IMR-90 (cell line): ENCODE data around the gene C19orf85. TPM values are rescaled to one million over a fixed set of nuclear protein-coding genes. Genes with fewer than 3 reads are reported as not detected.

ENCODE experiments used
- ATAC-seq: fragments of 200-7000 bp; cut with Tn5 transposase; 2 replicates; pipeline ENCODE4 v1.9.1; 2020; ENCODE audit warnings: low read depth, mild to moderate bottlenecking, moderate library complexity
- BruUV-seq: library from RNA; stranded (reverse); fragments of 400-500 nt; replicated peaks from 2 replicates; lab custom pipeline; 2021; lab: Mats Ljungman, UMichigan
- CTCF ChIA-PET: fragments of 300-600 bp; formaldehyde crosslinking; extraction: SDS; loops from one replicate; lab custom pipeline; 2021; ENCODE audit warnings: antibody characterized with exemption; lab: Yijun Ruan, JAX
- POLR2A ChIA-PET: fragments of 300-600 bp; sonication (Branson Sonifier 250); formaldehyde crosslinking; loops from one replicate; lab custom pipeline; 2022; ENCODE audit warnings: antibody characterized with exemption; ENCODE audit not compliant: unreplicated experiment; lab: Charles Lee
- DNase-seq: peaks from one replicate; pipeline ENCODE4 v3.0.0; 2013
- H2AFZ ChIP-seq: replicated peaks from 2 replicates; pipeline ENCODE3; 2013; ENCODE audit warnings: low read length, mild to moderate bottlenecking; ENCODE audit not compliant: poor library complexity
- H2AK5ac ChIP-seq: 2 replicates; pipeline ENCODE4 v1.6.1; 2013; ENCODE audit warnings: low read depth, low read length, inconsistent platforms
- H2AK9ac ChIP-seq: replicated peaks from 2 replicates; pipeline ENCODE3; 2013; ENCODE audit warnings: mild to moderate bottlenecking, low read depth, low read length, moderate library complexity; ENCODE audit not compliant: poor library complexity
- H2BK120ac ChIP-seq: 2 replicates; pipeline ENCODE4 v1.6.1; 2013; ENCODE audit warnings: low read depth, low read length, inconsistent platforms
- H2BK15ac ChIP-seq: 3 replicates; pipeline ENCODE4 v1.6.1; 2013; ENCODE audit warnings: low read depth, low read length, inconsistent platforms
- H2BK20ac ChIP-seq: 2 replicates; pipeline ENCODE4 v1.6.1; 2013; ENCODE audit warnings: low read depth, mild to moderate bottlenecking, inconsistent platforms, low read length, moderate library complexity
- H2BK5ac ChIP-seq: 2 replicates; pipeline ENCODE4 v1.6.1; 2013; ENCODE audit warnings: mild to moderate bottlenecking, low read depth, low read length, inconsistent platforms; ENCODE audit not compliant: poor library complexity, severe bottlenecking
- H3K14ac ChIP-seq: replicated peaks from 2 replicates; pipeline ENCODE4 v1.6.1; 2013; ENCODE audit warnings: low read depth, low read length, inconsistent platforms
- H3K18ac ChIP-seq: 2 replicates; pipeline ENCODE4 v1.6.1; 2013; ENCODE audit warnings: low read depth, low read length, control low read depth
- H3K23ac ChIP-seq: 2 replicates; pipeline ENCODE4 v1.6.1; 2013; ENCODE audit warnings: low read depth, low read length, inconsistent platforms
- H3K27ac ChIP-seq: 2 replicates; pipeline ENCODE4 v1.5.1; 2013; ENCODE audit warnings: mild to moderate bottlenecking, control low read depth, low read length; ENCODE audit not compliant: insufficient read depth
- H3K27me3 ChIP-seq: 2 replicates; pipeline ENCODE4 v1.6.1; 2013; ENCODE audit warnings: low read length; ENCODE audit not compliant: control insufficient read depth, insufficient read depth
- H3K36me3 ChIP-seq: 2 replicates; pipeline ENCODE4 v1.6.1; 2013; ENCODE audit warnings: low read length, mixed read lengths; ENCODE audit not compliant: control insufficient read depth, insufficient read depth
- H3K4ac ChIP-seq: 2 replicates; pipeline ENCODE4 v1.6.1; 2013; ENCODE audit warnings: low read depth, low read length, inconsistent platforms
- H3K4me1 ChIP-seq: 2 replicates; pipeline ENCODE4 v1.6.1; 2013; ENCODE audit warnings: low read length, mixed read lengths; ENCODE audit not compliant: control insufficient read depth, insufficient read depth
- H3K4me2 ChIP-seq: 2 replicates; pipeline ENCODE4 v1.6.1; 2013; ENCODE audit warnings: low read depth, mild to moderate bottlenecking, control low read depth, low read length, moderate library complexity
- H3K4me3 ChIP-seq: 2 replicates; pipeline ENCODE4 v1.5.1; 2013; ENCODE audit warnings: low read depth, mild to moderate bottlenecking, control low read depth, low read length, moderate library complexity; ENCODE audit not compliant: insufficient read depth
- H3K56ac ChIP-seq: 2 replicates; pipeline ENCODE4 v1.6.1; 2013; ENCODE audit warnings: low read length, inconsistent platforms; ENCODE audit not compliant: insufficient read depth; ENCODE audit errors: extremely low read depth
- H3K79me1 ChIP-seq, 2 experiments: 2 replicates each; pipeline ENCODE4 v1.6.1; 2013; ENCODE audit warnings: low read length in 2 of 2, inconsistent platforms in 1 of 2, low read depth in 1 of 2
- H3K9ac ChIP-seq: 2 replicates; pipeline ENCODE4 v1.6.1; 2013; ENCODE audit warnings: low read depth, low read length, control low read depth
- H3K9me1 ChIP-seq: 2 replicates; pipeline ENCODE4 v1.6.1; 2013; ENCODE audit warnings: low read length, inconsistent platforms; ENCODE audit not compliant: insufficient read depth
- H3K9me3 ChIP-seq: 2 replicates; pipeline ENCODE4 v1.6.1; 2013; ENCODE audit warnings: low read length; ENCODE audit not compliant: control insufficient read depth, insufficient read depth
- H4K20me1 ChIP-seq: 2 replicates; pipeline ENCODE4 v1.6.1; 2013; ENCODE audit warnings: low read length, inconsistent platforms; ENCODE audit not compliant: insufficient read depth
- H4K5ac ChIP-seq: 2 replicates; pipeline ENCODE4 v1.6.1; 2013; ENCODE audit warnings: mild to moderate bottlenecking, low read depth, low read length, control low read depth
- H4K8ac ChIP-seq, 2 experiments: 2 replicates each; pipeline ENCODE4 v1.6.1; 2013; ENCODE audit warnings: low read depth in 2 of 2, low read length in 2 of 2, control low read depth in 1 of 2, inconsistent platforms in 1 of 2
- H4K91ac ChIP-seq: 2 replicates; pipeline ENCODE4 v1.6.1; 2013; ENCODE audit warnings: low read depth, low read length, inconsistent platforms; ENCODE audit not compliant: insufficient read depth
- MXI1 ChIP-seq: IDR thresholded peaks from 2 replicates; pipeline ENCODE4 v1.6.1; 2012; ENCODE audit warnings: low read depth, mild to moderate bottlenecking, low read length, moderate library complexity, borderline replicate concordance
- NFE2L2 ChIP-seq: fragments of 150-350 bp; IDR thresholded peaks from 2 replicates; pipeline ENCODE4 v1.6.1; 2016; ENCODE audit warnings: low read depth, mild to moderate bottlenecking, low read length
- WGBS, 2 experiments: methylation state at CpG; one replicate each; pipeline versions ENCODE4 v1.1.5 to v1.1.7; 2013; ENCODE audit warnings: missing lambda C conversion rate in 2 of 2; ENCODE audit not compliant: insufficient read length in 1 of 2; ENCODE audit errors: extremely low coverage in 2 of 2; 5-methylcytosine and 5-hydroxymethylcytosine counted together
- dilution Hi-C: fragments of 300-500 bp; cut with HindIII; formaldehyde crosslinking; loops from one replicate; pipeline ENCODE4 v1.14.3; 2018; ENCODE audit warnings: low sequenced_read_pairs; ENCODE audit not compliant: unreplicated experiment
- in situ Hi-C: fragments of 300-500 bp; cut with MboI; formaldehyde crosslinking; loops from 3 replicates; pipeline ENCODE4 v1.14.3; 2019; ENCODE audit warnings: low sequenced_read_pairs, inconsistent platforms, mixed read lengths
- intact Hi-C: fragments of 100-400 bp; cut with micrococcal nuclease; formaldehyde crosslinking; loops from 2 replicates; pipeline ENCODE4 v1.10.0; 2022
- polyA plus RNA-seq, 3 experiments: library from polyadenylated mRNA; depleted of rRNA; stranded (reverse); fragments of >200 nt; gene quantifications; 2 replicates each; pipeline ENCODE4 v1.2.3, GENCODE V29; 2012; ENCODE audit warnings: low replicate concordance in 1 of 3
- total RNA-seq: library from RNA; depleted of rRNA; stranded (reverse); fragments of >200 nt; gene quantifications from 2 replicates; pipeline ENCODE4 v1.2.3, GENCODE V29; 2012

The C19orf85 gene
- total and polyA plus RNA-seq, 2 of the 4 experiments (the other 2 are of a cell fraction), result not detected

DNA sequence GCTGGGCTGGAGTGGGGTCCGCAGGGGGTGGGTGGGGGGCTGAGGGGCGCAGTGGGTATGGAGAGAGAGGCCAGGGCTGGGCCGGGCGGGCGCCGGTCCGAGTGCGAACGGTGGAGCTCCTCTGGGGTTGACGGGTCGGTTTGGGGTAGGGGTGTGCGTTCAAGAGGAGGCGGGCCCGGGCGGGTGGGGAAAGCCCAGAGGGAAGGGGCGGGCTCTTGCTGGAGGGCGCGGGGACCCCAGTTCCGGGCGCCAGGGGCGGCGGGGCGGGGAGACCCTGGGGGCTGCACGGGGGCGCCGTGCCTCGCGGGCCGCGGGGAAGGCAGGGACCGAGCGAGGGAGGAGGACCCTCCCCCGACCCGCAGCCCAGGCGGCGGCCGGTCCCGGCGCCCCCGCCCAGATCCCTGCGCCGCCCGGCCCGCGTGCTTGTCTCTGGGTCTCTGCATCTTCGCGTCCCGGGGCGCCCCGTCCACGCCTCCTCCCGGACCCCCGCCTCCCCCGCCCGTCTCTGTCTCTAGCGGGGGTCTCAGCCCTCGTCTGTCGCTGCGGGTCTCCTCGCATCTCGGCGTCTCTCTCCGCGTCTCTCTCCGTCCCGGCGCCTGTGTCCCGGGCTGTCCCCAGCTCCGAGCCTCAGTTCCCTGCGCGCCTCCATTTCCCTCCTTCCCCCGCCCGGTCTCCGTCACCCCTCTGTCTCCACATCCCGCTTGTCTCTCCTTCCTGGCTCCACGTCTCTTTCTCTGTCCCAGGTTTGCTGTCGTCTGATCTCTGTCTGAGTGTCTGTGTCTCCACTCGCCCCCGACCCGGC lies 13.2 kb downstream of the C19orf85 start:
- H3K27me3 ChIP-seq, result peaks cover 36% of the 10 kb centered on the region
- H3K4ac ChIP-seq, result no peak overlapping the region
- no peak overlapping the region for H2BK120ac ChIP-seq
- no peak overlapping the region for H4K8ac ChIP-seq
- no peak overlapping the region for H4K5ac ChIP-seq
- no peak overlapping the region for H2BK5ac ChIP-seq
- no peaks in the 10 kb centered on the region; a peak in 1 of 4 replicates for H3K79me1 ChIP-seq
- intact Hi-C loops (no loop called here), in situ Hi-C loops (no loop called here), dilution Hi-C loops (no loop called here)
- no peak overlapping the region for H3K23ac ChIP-seq
- no peak overlapping the region for H3K18ac ChIP-seq
- peak overlapping the region; percentile 9 for H3K4me3 ChIP-seq
- H3K36me3 ChIP-seq, result no peaks in the 10 kb centered on the region; the same call in 1 of the 2 replicates
- TF ChIP-seq MXI1 (no peak), NFE2L2 (no peak)
- H3K27ac ChIP-seq, result no peak overlapping the region
- no peak overlapping the region for H2BK20ac ChIP-seq
- 1% methylated on average over 33 of the region's 80 CpGs; no CpG with 5 or more reads in 1 of the 2 experiments for WGBS, 2 experiments
- no peak overlapping the region for H2AK5ac ChIP-seq
- ATAC-seq (0 out of 2 replicates have a peak, but pooled peaks have one; percentile 21), DNase-seq (no peak)
- no peak overlapping the region for H2AK9ac ChIP-seq
- H2AFZ ChIP-seq, result peak overlapping the region; percentile 61
- peaks cover 26% of the 10 kb centered on the region for H4K20me1 ChIP-seq
- POLR2A ChIA-PET, result no interaction called here
- no peak overlapping the region for H2BK15ac ChIP-seq
- no peaks in the 10 kb centered on the region for H3K9me3 ChIP-seq
- BruUV-seq, result no TSS peak
- no peak overlapping the region for H3K9ac ChIP-seq
- H3K56ac ChIP-seq, result no peak overlapping the region
- CTCF ChIA-PET, result interaction anchor here (0.6 kb wide), 1 partner anchor 16 kb away, joined by 3 read pairs; no protein-coding TSS in a partner anchor
- H3K9me1 ChIP-seq, result peaks cover 2% of the 10 kb centered on the region; the same call in 1 of the 2 replicates
- peak overlapping the region; percentile 67 for H3K4me2 ChIP-seq
- H3K4me1 ChIP-seq, result peaks cover 2% of the 10 kb centered on the region; the same call in 1 of the 2 replicates
- no peak overlapping the region for H4K91ac ChIP-seq
- no peak overlapping the region for H3K14ac ChIP-seq
